ENCODE measurements around the gene KIF19. TPM values are rescaled to one million over a fixed set of nuclear protein-coding genes. Genes with fewer than 3 reads are reported as not detected.

Gene KIF19
- total and polyA plus RNA-seq, 11 donors: 0.12 to 3.0 (median 0.19) TPM; not detected in 2

GRCh38 chr17:74380086-74380958 lies 54.3 kb downstream of the KIF19 start:
- intact Hi-C loops (cut with DNase I): loop anchor here in 1 of 10 donors (5.0 kb wide), 1 partner anchor 47 kb away; no protein-coding TSS in a partner anchor
- 36 to 41% (median 38%) methylated on average over 14 to 17 of the region's 17 CpGs for WGBS, 4 donors
- Histone ChIP-seq H3K27me3 (peaks cover 0 to 7% (median 0%) of the 10 kb centered on the region in 9 donors), H3K4me3 (peak overlapping the region in 1 of 12 donors; percentile 20), H3K27ac (peak overlapping the region in 10 of 12 donors; percentile 7 to 56 (median 24)), H3K9me3 (no peaks in the 10 kb centered on the region), H3K36me3 (no peaks in the 10 kb centered on the region), H3K4me1 (peaks cover 0 to 18% (median 12%) of the 10 kb centered on the region in 12 donors)
- no peak for TF ChIP-seq CTCF (IDR thresholded peaks at IDR 0.05)
- TF ChIP-seq POLR2A (IDR thresholded peaks at IDR 0.05): no peak
- peak; percentile 21 to 74 (median 46) for ATAC-seq
- peak in 1 of 5 donors; percentile 62 for DNase-seq

- H3K27ac ChIP-seq: peak overlapping the region in 2 of 12 donors; percentile 21 to 56
- 75 to 86% (median 81%) methylated on average over 15 of the region's 15 CpGs for WGBS, 4 donors
- H3K27me3 ChIP-seq: peaks cover 0 to 7% (median 0%) of the 10 kb centered on the region in 9 donors
- TF ChIP-seq CTCF (IDR thresholded peaks at IDR 0.05): no peak
- TF ChIP-seq POLR2A (IDR thresholded peaks at IDR 0.05): no peak
- ATAC-seq (no peak), DNase-seq (peak in 1 of 5 donors; percentile 7)
- no peaks in the 10 kb centered on the region for H3K9me3 ChIP-seq
- no peak overlapping the region for H3K4me3 ChIP-seq
- intact Hi-C loops (cut with DNase I): loop anchor here in 1 of 10 donors (5.0 kb wide), 1 partner anchor 46 kb away; no protein-coding TSS in a partner anchor
- no peaks in the 10 kb centered on the region for H3K36me3 ChIP-seq
- peaks cover 3 to 22% (median 16%) of the 10 kb centered on the region in 12 donors for H3K4me1 ChIP-seq
These were observed 55.2 kb downstream of the KIF19 start for GRCh38 chr17:74380959-74381808.

- 89 to 95% (median 93%) methylated on average over 5 of the region's 5 CpGs for WGBS, 4 donors
- Histone ChIP-seq H3K27me3 (no peaks in the 10 kb centered on the region), H3K4me1 (peaks cover 3 to 31% (median 22%) of the 10 kb centered on the region in 12 donors), H3K9me3 (no peaks in the 10 kb centered on the region), H3K27ac (no peak overlapping the region), H3K4me3 (no peak overlapping the region), H3K36me3 (no peaks in the 10 kb centered on the region)
- ATAC-seq (no peak), DNase-seq (peak in 1 of 5 donors; percentile 26)
- TF ChIP-seq POLR2A (IDR thresholded peaks at IDR 0.05): no peak
- TF ChIP-seq CTCF (IDR thresholded peaks at IDR 0.05): no peak
- intact Hi-C loops (cut with DNase I): loop anchor here in 1 of 10 donors (5.0 kb wide), 1 partner anchor 44 kb away; no protein-coding TSS in a partner anchor
These were observed 57.1 kb downstream of the KIF19 start for GRCh38 chr17:74383141-74383540.

All from heart left ventricle (tissue), 16 donors.